GM12892 (cell line): ENCODE measurements around the gene CNDP1.

ENCODE experiments used
- POLR2A ChIP-seq: IDR thresholded peaks from 2 replicates; pipeline ENCODE4 v1.6.1; 2011; ENCODE audit warnings: low read depth, low read length, control low read depth
- POLR2AphosphoS5 ChIP-seq: IDR thresholded peaks from 2 replicates; pipeline ENCODE4 v1.6.1; 2011; ENCODE audit warnings: low read depth, low read length, control low read depth
- TAF1 ChIP-seq: IDR thresholded peaks from 2 replicates; pipeline ENCODE4 v1.6.1; 2011; ENCODE audit warnings: low read depth, mild to moderate bottlenecking, control low read depth, low read length, borderline replicate concordance

- TF ChIP-seq POLR2A, result no peak
- no peak for TF ChIP-seq TAF1
- TF ChIP-seq POLR2AphosphoS5, result no peak
These were observed 5.0 kb downstream of the CNDP1 start for GRCh38 chr18:74539289-74539688.
